SU-DHL-6 (cell line): ENCODE data around the gene LAD1.
A peak's percentile ranks its signal among the peaks of the same experiment; 100 is the strongest.

ENCODE experiments used
- H2AFZ ChIP-seq: fragments of 200-600 bp; sonication (generic); 2 replicates; pipeline ENCODE4 v1.6.1; 2014; ENCODE audit warnings: low read depth, mild to moderate bottlenecking, moderate library complexity, mixed read lengths, antibody characterized with exemption, low read length; ENCODE audit not compliant: severe bottlenecking
- H3F3A ChIP-seq: fragments of 200-600 bp; shearing (Covaris generic); 2 replicates; pipeline ENCODE4 v1.6.0; 2016; ENCODE audit warnings: antibody characterized with exemption, mild to moderate bottlenecking; ENCODE audit not compliant: insufficient read depth
- H3K27ac ChIP-seq: fragments of 200-600 bp; sonication (generic); 2 replicates; pipeline ENCODE4 v1.5.1; 2016; ENCODE audit warnings: low read depth, mild to moderate bottlenecking, low read length, moderate library complexity, mixed read lengths
- H3K27me3 ChIP-seq: fragments of 200-600 bp; sonication (generic), shearing (Covaris generic); 2 replicates; pipeline ENCODE4 v1.6.0; 2014; ENCODE audit warnings: mild to moderate bottlenecking, low read length
- H3K36me3 ChIP-seq: fragments of 200-600 bp; sonication (generic); 2 replicates; pipeline ENCODE4 v1.6.1; 2014; ENCODE audit warnings: mild to moderate bottlenecking, low read length, mixed read lengths
- H3K4me2 ChIP-seq: fragments of 300-600, 200-600 bp; shearing (Covaris generic), sonication (generic); 2 replicates; pipeline ENCODE4 v1.6.0; 2014; ENCODE audit warnings: low read length, low read depth, mild to moderate bottlenecking; ENCODE audit not compliant: poor library complexity, severe bottlenecking
- H3K4me3 ChIP-seq: fragments of 200-600 bp; sonication (generic); 2 replicates; pipeline ENCODE4 v1.5.1; 2014; ENCODE audit warnings: antibody characterized with exemption, low read length, mild to moderate bottlenecking, mixed read lengths; ENCODE audit not compliant: insufficient read depth, poor library complexity, severe bottlenecking
- H3K79me2 ChIP-seq: fragments of 200-600 bp; sonication (generic); 2 replicates; pipeline ENCODE4 v1.6.1; 2014; ENCODE audit warnings: mild to moderate bottlenecking, low read length, moderate library complexity; ENCODE audit not compliant: insufficient read depth
- H3K9ac ChIP-seq: fragments of 200-600 bp; sonication (generic); 2 replicates; pipeline ENCODE4 v1.7.0; 2014; ENCODE audit warnings: mild to moderate bottlenecking, low read length
- H3K9me2 ChIP-seq: fragments of 200-600 bp; sonication (generic); replicated peaks from 2 replicates; pipeline ENCODE4 v1.6.1; 2014; ENCODE audit warnings: low read length; ENCODE audit not compliant: insufficient read depth
- H3K9me3 ChIP-seq: fragments of 200-600 bp; sonication (generic); 2 replicates; pipeline ENCODE4 v1.6.1; 2014; ENCODE audit warnings: low read length, mixed read lengths; ENCODE audit not compliant: insufficient read depth
- H4K20me1 ChIP-seq: fragments of 200-600 bp; sonication (generic); 2 replicates; pipeline ENCODE4 v1.6.1; 2014; ENCODE audit warnings: low read depth, mild to moderate bottlenecking, antibody characterized with exemption, low read length, moderate library complexity, mixed read lengths
- CTCF ChIP-seq: fragments of 200-600 bp; sonication (generic); IDR thresholded peaks from one replicate; pipeline ENCODE4 v1.5.1; 2017; ENCODE audit warnings: antibody characterized with exemption, mild to moderate bottlenecking, low read length, moderate library complexity; ENCODE audit not compliant: insufficient read depth, poor library complexity, severe bottlenecking
- EZH2phosphoT487 ChIP-seq: fragments of 200-600 bp; sonication (generic), shearing (Covaris generic); conservative IDR thresholded peaks from 2 replicates; pipeline ENCODE4 v1.6.1; 2018; ENCODE audit warnings: mild to moderate bottlenecking, antibody characterized with exemption, low read length, moderate library complexity, mixed read lengths

LAD1 gene

GRCh38 chr1:201378804-201379203, 20.3 kb downstream of the LAD1 start:
- no peak overlapping the region for H3K9ac ChIP-seq
- H3F3A ChIP-seq: no peaks in the 10 kb centered on the region
- H3K4me3 ChIP-seq: no peak overlapping the region
- no peaks in the 10 kb centered on the region for H3K9me2 ChIP-seq
- no peak for TF ChIP-seq EZH2phosphoT487
- no peak for TF ChIP-seq CTCF
- H3K27me3 ChIP-seq: no peaks in the 10 kb centered on the region
- H4K20me1 ChIP-seq: no peaks in the 10 kb centered on the region
- H3K27ac ChIP-seq: no peak overlapping the region
- H3K9me3 ChIP-seq: no peaks in the 10 kb centered on the region
- H3K4me2 ChIP-seq: no peak overlapping the region
- H2AFZ ChIP-seq: no peak overlapping the region
- no peaks in the 10 kb centered on the region for H3K36me3 ChIP-seq
- H3K79me2 ChIP-seq: no peaks in the 10 kb centered on the region

GRCh38 chr1:201377611-201378092, 21.5 kb downstream of the LAD1 start, which contains the start of gene TNNT2:
Gene TNNT2 (minus strand): TSS chr1:201377680. CDS start chr1:201373254, 4,426 bp downstream.
- no peaks in the 10 kb centered on the region for H3K36me3 ChIP-seq
- H4K20me1 ChIP-seq: no peaks in the 10 kb centered on the region
- H3K27ac ChIP-seq: no peak within 1 kb of the TSS
- H3K27me3 ChIP-seq: no peaks in the 10 kb centered on the region
- H3K9ac ChIP-seq: no peak within 1 kb of the TSS
- H3K4me3 ChIP-seq: no peak within 1 kb of the TSS
- no peak within 1 kb of the TSS for H2AFZ ChIP-seq
- TF ChIP-seq EZH2phosphoT487 (no peak), CTCF (no peak)
- no peaks in the 10 kb centered on the region for H3K9me3 ChIP-seq
- no peaks in the 10 kb centered on the region for H3F3A ChIP-seq
- H3K9me2 ChIP-seq: no peaks in the 10 kb centered on the region
- no peaks in the 10 kb centered on the region for H3K79me2 ChIP-seq
- H3K4me2 ChIP-seq: no peak within 1 kb of the TSS

DNA sequence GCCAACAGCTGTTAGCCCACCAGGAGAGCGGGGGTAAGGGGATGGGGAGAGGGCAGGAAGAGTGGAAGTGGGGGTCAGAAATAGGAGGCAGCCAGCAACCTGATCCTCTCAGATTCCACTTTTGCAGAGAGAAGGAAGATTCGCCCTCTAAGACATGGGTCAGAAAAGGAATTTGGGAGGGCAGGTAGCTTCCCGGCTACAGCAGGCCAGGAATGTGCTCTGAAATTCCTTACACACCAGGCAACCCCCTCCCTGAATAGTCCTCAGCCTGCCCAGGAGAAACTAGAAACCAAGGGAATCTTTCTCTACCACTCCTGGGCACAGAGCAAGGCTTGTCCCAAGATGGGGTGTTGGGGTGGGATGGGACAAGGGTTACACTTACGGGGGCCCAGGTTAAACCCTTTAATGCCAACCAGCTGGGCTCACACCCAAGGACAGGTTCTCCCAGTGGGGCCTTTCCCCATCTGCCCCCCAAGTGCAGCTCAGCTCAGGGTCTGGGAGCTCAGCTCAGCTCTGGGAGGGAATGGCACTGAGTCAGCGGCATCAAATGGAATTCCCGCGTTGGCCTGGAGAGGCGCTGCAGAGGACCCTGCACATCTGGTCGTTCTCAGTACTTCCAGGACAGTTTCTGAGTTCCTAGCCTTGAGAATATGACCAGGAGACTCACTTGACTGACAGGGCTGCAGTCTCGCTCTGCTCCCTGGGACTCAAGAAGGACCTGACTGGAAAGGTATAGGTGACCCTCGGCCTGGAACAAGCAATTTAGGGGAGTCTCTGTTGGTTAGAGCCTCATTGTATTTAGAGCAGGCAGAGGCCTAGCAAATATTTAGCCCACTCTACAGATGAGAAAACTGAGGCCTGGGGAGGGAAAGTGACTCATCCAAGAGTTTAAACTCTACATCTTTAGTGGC, 22.4 kb downstream of the LAD1 start:
- H3K9me3 ChIP-seq: no peaks in the 10 kb centered on the region
- no peak overlapping the region for H3K4me3 ChIP-seq
- no peak overlapping the region for H3K4me2 ChIP-seq
- H3K27ac ChIP-seq: no peak overlapping the region
- H3K79me2 ChIP-seq: no peaks in the 10 kb centered on the region
- peak; percentile 42 for TF ChIP-seq CTCF
- TF ChIP-seq EZH2phosphoT487: no peak
- H3K36me3 ChIP-seq: no peaks in the 10 kb centered on the region
- no peak overlapping the region for H2AFZ ChIP-seq
- H3K27me3 ChIP-seq: no peaks in the 10 kb centered on the region
- no peaks in the 10 kb centered on the region for H3K9me2 ChIP-seq
- H4K20me1 ChIP-seq: no peaks in the 10 kb centered on the region
- no peak overlapping the region for H3K9ac ChIP-seq
- no peaks in the 10 kb centered on the region for H3F3A ChIP-seq
